HEK293 (cell line): ENCODE data around the gene KIAA0825.

Experiments
- CTCF ChIP-seq: fragments of 450-650 bp; formaldehyde crosslinking; IDR thresholded peaks from 2 replicates; pipeline ENCODE4 v1.5.1; 2016; ENCODE audit warnings: missing biosample characterization, missing genetic modification characterization
- KLF9 ChIP-seq: fragments of 450-650 bp; formaldehyde crosslinking; IDR thresholded peaks from 2 replicates; pipeline ENCODE4 v1.5.1; 2016; ENCODE audit warnings: missing biosample characterization, missing genetic modification characterization, low read depth
- TCF7L2 ChIP-seq: IDR thresholded peaks from 2 replicates; pipeline ENCODE4 v1.6.1; 2011; ENCODE audit warnings: low read depth, mild to moderate bottlenecking, inconsistent platforms, low read length, moderate library complexity, borderline replicate concordance
- ZNF114 ChIP-seq: fragments of 450-650 bp; formaldehyde crosslinking; IDR thresholded peaks from 2 replicates; pipeline ENCODE4 v1.5.0; 2017; ENCODE audit warnings: missing biosample characterization, missing genetic modification characterization

GRCh38 chr5:94385767-94386166, 232.6 kb downstream of the KIAA0825 start:
- no peak for TF ChIP-seq CTCF
- no peak for TF ChIP-seq KLF9
- TF ChIP-seq TCF7L2: no peak
- no peak for TF ChIP-seq ZNF114 (tag by site-specific recombination)
